ENCODE data around the gene NET1. TPM values are rescaled to one million over a fixed set of nuclear protein-coding genes. Genes with fewer than 3 reads are reported as not detected.
"Not testable (repeated sequence)": the region's sequence is repeated elsewhere in the genome, so short reads cannot be mapped to it uniquely, and the experiment has no call there.

Gene NET1
- total RNA-seq, 1 experiment from 2014 or later, result 72.8 TPM

DNA sequence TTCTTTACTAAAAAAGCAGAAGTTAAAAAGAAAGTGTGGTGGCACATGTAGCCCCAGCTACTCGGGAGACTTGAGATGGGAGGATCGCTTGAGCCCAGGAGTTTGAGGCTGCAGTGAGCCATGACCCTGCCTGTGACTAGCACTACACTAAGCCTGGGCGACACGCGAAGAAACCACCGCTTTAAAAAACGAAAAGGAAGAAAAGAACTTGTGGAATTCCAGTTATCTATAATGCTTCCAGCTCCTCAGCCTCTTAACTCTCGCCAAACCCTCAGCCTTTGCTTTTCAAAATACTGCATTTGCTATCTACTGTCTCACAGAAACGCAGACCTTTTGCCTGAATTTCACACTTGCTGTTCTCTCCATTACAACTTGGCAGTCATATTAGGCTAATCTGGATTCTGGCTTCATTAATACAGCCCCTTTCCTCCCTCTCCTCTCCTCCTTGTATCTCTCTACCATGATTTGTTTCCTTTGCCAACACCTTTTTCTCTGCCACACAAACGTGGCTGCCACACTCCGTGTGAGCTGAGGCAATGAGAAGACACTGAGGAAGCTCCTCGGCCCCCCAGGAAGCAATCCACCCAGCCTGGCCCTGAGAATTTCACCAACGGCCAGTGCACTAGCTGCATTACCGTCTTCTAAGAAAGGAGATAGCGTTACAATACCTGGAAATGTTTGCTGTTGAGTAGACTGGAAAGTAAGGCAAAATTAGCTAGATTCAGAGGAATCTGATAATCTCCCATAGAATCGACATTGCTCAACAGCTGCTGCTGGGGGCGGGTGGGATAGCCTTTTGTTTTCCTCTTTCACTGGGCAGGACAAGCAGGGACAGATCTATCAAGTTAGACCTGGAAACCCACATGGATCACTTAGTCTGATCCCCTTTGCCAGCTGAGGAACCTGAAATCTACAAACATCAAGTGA lies 49.8 kb downstream of the NET1 start:
- no peak for DNase-seq (ENCODE audit: low spot score)

DNA sequence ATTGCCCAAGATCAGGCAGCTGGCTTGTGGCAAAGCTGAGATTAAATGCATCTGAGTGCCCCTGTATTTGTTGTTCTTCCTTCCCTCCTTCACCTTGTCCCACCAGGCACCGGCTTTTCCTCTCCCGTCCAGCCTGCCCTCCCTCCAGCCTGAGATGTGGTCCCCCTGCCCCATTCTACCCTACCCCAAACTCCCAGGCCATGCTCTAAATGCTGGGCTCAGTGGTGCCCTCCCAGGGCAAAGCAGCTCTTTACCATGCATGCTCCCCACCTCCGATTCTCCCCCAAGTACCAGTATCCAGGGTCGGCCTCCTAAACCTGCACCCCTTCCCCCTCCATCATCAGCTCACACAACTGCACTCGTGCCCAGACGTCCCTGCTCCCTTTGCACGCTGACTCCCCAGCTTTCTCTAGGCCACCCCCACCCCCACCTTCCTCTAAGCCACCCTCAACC lies 50.5 kb downstream of the NET1 start:
- no peak for DNase-seq (ENCODE audit: low spot score)

- DNase-seq (ENCODE audit: low spot score), result no peak
Observed at GRCh38 chr10:5464546-5464945, 52.2 kb downstream of the NET1 start.

- DNase-seq (ENCODE audit: low spot score), result no peak
Observed at GRCh38 chr10:5465976-5466450, 53.7 kb downstream of the NET1 start.

DNA sequence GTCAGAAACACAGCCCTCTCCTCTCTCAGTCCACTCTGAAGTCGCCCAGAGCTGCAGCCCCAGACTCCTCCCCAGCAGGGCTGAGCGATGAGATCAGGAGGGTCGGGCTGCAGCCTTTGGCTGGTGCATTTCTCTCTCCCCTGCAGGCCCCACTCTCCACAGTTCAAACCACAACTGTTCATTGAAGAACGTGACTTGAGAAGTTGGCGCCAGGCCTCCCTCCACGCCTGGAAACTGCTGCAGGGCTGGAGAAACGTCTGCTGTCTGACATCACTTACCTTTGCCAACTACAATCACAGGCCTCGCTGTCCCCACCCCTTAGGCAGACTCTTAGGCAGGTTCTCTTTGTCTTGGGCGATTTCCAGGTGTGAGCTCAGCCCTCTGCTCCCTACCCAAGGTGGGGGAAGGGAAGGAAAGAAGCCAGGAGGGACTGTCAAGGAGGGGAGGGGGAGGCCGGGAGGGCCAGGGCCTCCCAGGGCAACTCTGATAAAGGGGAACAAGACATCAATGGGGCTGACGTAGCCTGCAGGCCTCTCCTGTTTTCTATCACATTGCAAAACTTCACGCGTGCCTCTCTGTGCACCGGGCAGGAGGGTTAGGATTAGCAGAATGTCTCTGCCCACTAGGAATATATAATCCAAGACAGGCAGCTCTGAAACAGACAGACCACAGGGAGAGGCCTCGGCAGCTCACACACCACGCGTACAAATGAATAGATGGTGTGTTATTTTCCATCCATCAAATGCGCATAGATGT lies 54.3 kb downstream of the NET1 start:
- DNase-seq (ENCODE audit: low spot score), result peak; percentile 86

GRCh38 chr10:5467207-5467535 lies 54.8 kb downstream of the NET1 start:
- no peak for DNase-seq (ENCODE audit: low spot score)

GRCh38 chr10:5467634-5468255 lies 55.4 kb downstream of the NET1 start:
- no peak for DNase-seq (ENCODE audit: low spot score)

GRCh38 chr10:5468262-5469106 lies 56.1 kb downstream of the NET1 start:
- DNase-seq (ENCODE audit: low spot score), result no peak

DNA sequence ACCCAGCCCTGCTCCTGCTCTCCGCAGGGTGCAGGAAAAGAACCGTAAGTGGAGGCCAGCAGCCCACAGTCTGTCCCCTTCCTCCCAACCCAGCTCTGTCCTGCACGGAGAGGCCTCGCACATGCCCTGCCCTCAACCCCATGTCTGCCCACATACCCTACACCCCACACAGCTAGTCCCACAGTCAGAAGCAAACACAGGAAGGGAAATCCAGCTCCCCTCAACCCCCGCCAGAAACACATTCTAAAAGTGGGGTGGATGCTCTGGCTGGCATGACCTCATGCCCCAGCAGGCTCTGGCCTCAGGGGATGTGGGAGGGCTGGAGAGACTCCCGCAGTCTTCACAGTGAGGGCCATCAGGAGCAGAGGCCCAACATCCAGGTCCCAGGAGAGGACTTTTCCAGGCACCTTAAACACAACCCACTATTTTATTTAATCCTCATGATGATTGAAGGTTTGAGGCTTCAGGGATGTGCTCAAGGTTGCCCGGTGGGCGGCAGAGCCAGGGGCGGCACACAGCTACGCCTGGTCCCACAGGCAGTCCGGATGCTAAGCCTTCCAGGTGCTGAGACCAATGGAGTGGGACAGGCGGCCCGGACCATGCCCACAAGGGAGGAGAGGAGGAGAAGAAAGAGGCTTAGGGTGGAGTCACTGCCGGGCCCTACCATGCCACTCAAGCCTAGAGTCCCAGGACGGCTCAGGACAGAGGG lies 57.1 kb downstream of the NET1 start:
- no peak for DNase-seq (ENCODE audit: low spot score)

- DNase-seq (ENCODE audit: low spot score), result no peak
Observed at GRCh38 chr10:5470062-5470751, 57.9 kb downstream of the NET1 start.

DNA sequence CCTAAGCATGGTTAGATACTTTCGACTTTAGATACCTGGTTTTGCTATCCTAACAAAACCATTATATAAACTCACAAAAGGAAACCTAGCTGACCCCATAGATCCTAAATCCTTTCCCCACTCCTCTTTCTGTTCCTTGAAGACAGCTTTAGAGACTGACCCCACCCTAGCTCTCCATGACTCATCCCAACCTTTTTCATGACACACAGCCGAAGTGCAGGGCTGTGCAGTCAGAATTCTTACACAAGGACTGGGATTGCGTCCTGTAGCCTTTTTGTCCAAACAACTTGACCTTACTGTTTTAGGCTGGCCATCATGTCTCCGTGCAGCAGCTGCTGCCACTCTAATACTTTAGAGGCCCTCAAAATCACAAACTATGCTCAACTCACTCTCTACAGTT lies 62.3 kb downstream of the NET1 start:
- DNase-seq (ENCODE audit: low spot score), result not testable (repeated sequence)

GRCh38 chr10:5475088-5475487 lies 62.7 kb downstream of the NET1 start:
- DNase-seq (ENCODE audit: low spot score), result not testable (repeated sequence)

DNA sequence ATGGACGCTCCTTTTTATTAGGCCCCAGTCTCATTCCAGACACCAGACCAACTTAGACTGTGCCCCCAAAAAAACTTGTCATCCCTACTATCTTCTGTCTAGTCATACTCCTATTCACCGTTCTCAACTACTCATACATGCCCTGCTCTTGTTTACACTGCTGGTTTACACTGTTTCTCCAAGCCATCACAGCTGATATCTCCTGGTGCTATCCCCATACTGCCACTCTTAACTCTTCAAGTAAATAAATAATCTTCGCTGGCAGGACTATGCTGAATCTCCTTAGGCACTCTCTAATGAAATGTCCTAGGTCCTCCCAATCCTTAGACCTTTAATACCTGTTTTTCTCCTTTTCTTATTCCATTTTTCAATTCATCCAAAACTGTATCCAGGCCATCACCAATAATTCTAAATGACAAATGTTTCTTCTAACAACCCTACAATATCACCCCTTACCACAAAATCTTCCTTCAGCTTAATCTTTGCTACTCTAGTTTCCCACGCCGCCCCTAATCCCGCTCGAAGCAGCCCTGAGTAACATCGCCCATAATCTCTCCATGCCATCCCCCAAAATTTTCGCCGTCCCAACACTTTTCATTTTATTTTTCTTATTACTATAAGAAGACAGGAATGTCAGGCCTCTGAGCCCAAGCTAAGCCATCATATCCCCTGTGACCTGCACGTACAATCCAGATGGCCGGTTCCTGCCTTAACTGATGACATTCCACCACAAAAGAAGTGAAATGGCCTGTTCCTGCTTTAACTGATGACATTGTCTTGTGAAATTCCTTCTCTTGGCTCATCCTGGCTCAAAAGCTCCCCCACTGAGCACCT lies 63.8 kb downstream of the NET1 start:
- DNase-seq (ENCODE audit: low spot score), result not testable (repeated sequence)

GRCh38 chr10:5476918-5477525 lies 64.7 kb downstream of the NET1 start:
- no peak for DNase-seq (ENCODE audit: low spot score)

DNA sequence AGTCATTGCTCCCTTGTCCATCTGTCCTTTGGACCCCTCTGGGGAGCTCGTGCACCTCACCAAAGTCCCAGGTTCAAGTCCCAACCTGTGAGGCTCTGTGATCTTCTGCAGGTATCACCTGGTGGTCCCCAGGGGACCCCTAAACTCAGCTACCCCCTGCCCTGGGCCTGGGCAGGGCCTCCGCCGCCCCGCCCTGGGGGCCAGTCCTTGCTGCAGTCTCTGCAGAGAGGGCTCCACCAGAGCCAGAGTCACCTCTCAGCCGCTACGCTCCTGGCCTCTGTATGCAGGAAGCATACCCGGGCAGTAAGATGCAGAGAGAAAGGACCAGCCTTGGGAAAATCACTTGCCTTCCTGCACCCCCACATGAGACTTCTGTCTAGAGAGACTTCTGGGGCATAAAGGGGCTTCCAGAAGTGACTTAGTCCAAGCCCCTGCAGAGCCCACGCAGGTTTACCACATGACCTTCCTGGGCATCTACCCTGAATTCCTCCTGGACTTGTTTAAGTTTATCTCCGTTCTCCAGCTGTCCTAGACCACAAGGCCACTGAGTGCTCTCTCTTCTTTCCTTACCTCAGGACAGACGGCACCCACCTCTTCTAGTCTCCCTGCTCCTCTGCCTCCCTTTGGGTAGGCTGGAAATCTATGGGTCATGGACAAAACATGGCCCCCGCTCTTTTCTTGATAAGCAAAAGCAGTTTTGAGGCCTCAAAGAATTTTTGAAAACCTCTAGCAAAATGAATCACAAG lies 65.8 kb downstream of the NET1 start:
- no peak for DNase-seq (ENCODE audit: low spot score)

DNA sequence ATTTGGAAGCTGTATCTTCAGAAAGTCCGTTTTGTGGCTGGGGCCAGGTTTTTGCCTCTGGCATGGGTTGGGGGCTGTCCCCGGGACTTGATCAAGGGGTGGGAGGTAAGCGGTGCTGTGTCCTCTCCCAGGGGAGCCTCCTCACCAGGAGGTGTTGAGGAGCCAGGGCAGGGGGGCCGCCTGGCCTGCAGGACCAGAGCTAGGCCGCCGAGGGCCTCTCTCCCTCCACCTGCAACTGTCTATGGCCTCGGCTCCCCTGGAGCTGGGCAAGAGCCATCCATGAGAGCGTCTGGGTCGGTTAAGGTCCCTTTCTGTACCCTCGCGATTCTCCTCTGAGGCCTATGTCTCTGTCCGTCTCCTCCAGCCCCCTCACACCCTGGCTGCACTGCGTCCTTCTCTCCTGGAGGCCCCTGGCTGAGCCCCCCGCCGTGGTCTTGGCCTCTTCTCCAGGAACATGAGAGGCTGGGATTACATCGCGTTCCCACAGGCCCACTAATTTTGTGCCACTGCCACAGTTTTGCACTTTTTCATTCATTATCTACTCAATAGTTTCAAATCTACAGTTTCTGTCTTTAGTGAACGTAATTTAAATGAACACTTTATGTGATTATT lies 66.4 kb downstream of the NET1 start:
- DNase-seq (ENCODE audit: low spot score), result no peak

GRCh38 chr10:5479481-5480161 lies 67.3 kb downstream of the NET1 start:
- no peak for DNase-seq (ENCODE audit: low spot score)
